ENCODE data around the gene ZNF862. TPM values are rescaled to one million over a fixed set of nuclear protein-coding genes. Genes with fewer than 3 reads are reported as not detected.
A peak's percentile ranks its signal among the peaks of the same experiment; 100 is the strongest.

The ZNF862 gene
- total and polyA plus RNA-seq, 2 of the 8 experiments (the other 6 are each of a cell fraction or from before 2014, with no cell fraction given): 1.8 to 3.9 TPM

DNA sequence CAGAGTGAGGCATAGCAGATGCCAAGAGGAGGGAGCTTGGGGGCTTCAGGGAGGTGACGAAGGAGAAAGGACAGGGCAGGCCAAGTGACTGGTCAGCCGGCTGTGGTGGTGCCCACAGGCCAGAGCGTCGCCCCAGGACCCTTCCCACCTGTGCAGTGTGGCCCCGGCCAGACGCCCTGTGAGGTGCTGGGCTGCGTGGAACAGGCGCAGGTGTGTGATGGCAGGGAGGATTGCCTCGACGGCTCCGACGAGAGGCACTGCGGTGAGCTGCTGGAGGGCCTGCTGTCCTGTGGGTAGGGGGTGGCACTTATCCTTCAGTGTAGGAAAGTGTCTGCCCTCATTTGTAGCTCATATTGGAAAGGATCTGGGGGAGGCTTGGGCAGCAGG, 38.0 kb upstream of the ZNF862 start:
- WGBS, 2 experiments (ENCODE audit: extremely low coverage in 1 of 2, insufficient coverage in 1 of 2, insufficient read length in 1 of 2, insufficient replicate concordance in 2 of 2, low coverage in 1 of 2, low lambda C conversion rate in 2 of 2, missing lambda C conversion rate in 1 of 2): 92% methylated on average over 11 of the region's 13 CpGs; no CpG with 5 or more reads in 1 of the 2 experiments

More for the DNA sequence above, 38.0 kb upstream of the ZNF862 start:
- H3K36me3 ChIP-seq (ENCODE audit: control insufficient read depth in 2 of 4, insufficient read depth in 4 of 4, low read length in 3 of 4): no peaks in the 10 kb centered on the region
- DNase-seq (ENCODE audit: low read depth in 1 of 2, low spot score in 2 of 2) (no peak), FAIRE-seq (no peak)
- no peaks in the 10 kb centered on the region for H3K9me3 ChIP-seq (ENCODE audit: insufficient read depth in 2 of 2, low read depth in 1 of 2, low read length in 1 of 2)
- no peak overlapping the region for H3K27ac ChIP-seq (ENCODE audit: low read depth, low read length)
- no peaks in the 10 kb centered on the region for H3K27me3 ChIP-seq (replicated peaks in 1 of 4; ENCODE audit: control insufficient read depth in 3 of 4, extremely low read depth in 1 of 4, insufficient read depth in 3 of 4, low read length in 3 of 4)
- no peak overlapping the region for H2BK5ac ChIP-seq (ENCODE audit: low read depth, low read length)
- H4K91ac ChIP-seq (replicated peaks; ENCODE audit: insufficient read length, low read length): peak overlapping the region; percentile 91
- peaks cover 9% of the 10 kb centered on the region; the same call in 1 of the 2 replicates for H3K23me2 ChIP-seq (ENCODE audit: low read depth, low read length)
- no peak overlapping the region for H2AK5ac ChIP-seq (ENCODE audit: low read depth, low read length)
- H3K4ac ChIP-seq (replicated peaks; ENCODE audit: insufficient read length, low read depth, low read length): no peak overlapping the region
- peak overlapping the region; percentile 39; the same call in 1 of the 2 replicates for H2BK12ac ChIP-seq (ENCODE audit: low read depth, low read length)
- no peak overlapping the region for H3K56ac ChIP-seq (replicated peaks; ENCODE audit: insufficient read length, low read depth, low read length)
- H3K4me3 ChIP-seq (ENCODE audit: extremely low read depth in 1 of 4, insufficient read depth in 2 of 4, low read depth in 3 of 4, low read length in 4 of 4): no peak overlapping the region
- no peaks in the 10 kb centered on the region for H3K79me1 ChIP-seq (ENCODE audit: low read depth, low read length)
- H3K18ac ChIP-seq (ENCODE audit: extremely low read depth, low read length): no peak overlapping the region
- no peak overlapping the region for H4K5ac ChIP-seq (ENCODE audit: insufficient read length, low read depth, low read length)
- no peak overlapping the region; the same call in 1 of the 2 replicates for H2BK15ac ChIP-seq (ENCODE audit: low read length)
- no peak overlapping the region for H2AFZ ChIP-seq (ENCODE audit: low read length)
- H3K23ac ChIP-seq (ENCODE audit: insufficient read length): no peak overlapping the region
- no peak overlapping the region for H2BK120ac ChIP-seq (replicated peaks; ENCODE audit: low read depth, low read length)
- H2BK20ac ChIP-seq (ENCODE audit: low read length): peak overlapping the region; percentile 80; the same call in 1 of the 2 replicates
- ChIA-PET CTCF (ENCODE audit: partially characterized antibody) (interaction anchor here (0.6 to 10.3 kb wide), 37 partner anchors 9 to 1218 kb away, joined by 3 to 107 read pairs (median 4); no protein-coding TSS in a partner anchor), POLR2A (ENCODE audit: partially characterized antibody) (interaction anchor here (0.7 to 0.9 kb wide), 2 partner anchors 34 to 114 kb away, joined by 3 read pairs; no protein-coding TSS in a partner anchor)
- no peak overlapping the region for H3K9ac ChIP-seq (replicated peaks in 1 of 4; ENCODE audit: extremely low read depth in 1 of 4, low read depth in 3 of 4, low read length in 3 of 4)
- no peak for TF ChIP-seq FOSL1 (IDR thresholded peaks at IDR 0.05; ENCODE audit: insufficient read depth, low read depth, low read length)
- no peak for TF ChIP-seq SIN3A (conservative IDR thresholded peaks at IDR 0.05 in 1 of 2, IDR thresholded peaks at IDR 0.05 in 1 of 2; ENCODE audit: low read depth in 1 of 2, low read length in 2 of 2)
- H3K4me2 ChIP-seq (ENCODE audit: insufficient read depth in 1 of 2, low read depth in 2 of 2, low read length in 2 of 2): no peak overlapping the region
- H4K20me1 ChIP-seq (replicated peaks in 1 of 2; ENCODE audit: control insufficient read depth in 1 of 2, insufficient read depth in 2 of 2, low read length in 2 of 2): peaks cover 0 to 2% of the 10 kb centered on the region in 2 experiments
- H3K14ac ChIP-seq (ENCODE audit: insufficient read length): no peak overlapping the region
- peaks cover 0 to 7% (median 5%) of the 10 kb centered on the region in 4 experiments; a peak in 6 of 7 replicates for H3K4me1 ChIP-seq (replicated peaks in 1 of 4; ENCODE audit: control insufficient read depth in 3 of 4, insufficient read depth in 4 of 4, low read length in 3 of 4)
- H4K8ac ChIP-seq (ENCODE audit: extremely low read depth, insufficient read depth, low read length): no peak overlapping the region
- H3K79me2 ChIP-seq (ENCODE audit: control insufficient read depth in 1 of 2, insufficient read depth in 2 of 2, low read length in 2 of 2): no peaks in the 10 kb centered on the region
